Liver (tissue), 9 donors: ENCODE results near the gene HAND1. TPM values are rescaled to one million over a fixed set of nuclear protein-coding genes. Genes with fewer than 3 reads are reported as not detected.

Source experiments
- DNase-seq: peaks from one replicate; pipeline ENCODE4 v3.0.0-alpha.2; 2017; ENCODE audit warnings: low spot score
- H3K27ac ChIP-seq, 2 donors: one replicate each; pipeline ENCODE4 v1.7.0; 2013; ENCODE audit warnings: inconsistent platforms in 2 of 2, low read length in 2 of 2, control low read depth in 1 of 2, low read depth in 1 of 2, mild to moderate bottlenecking in 1 of 2
- H3K27me3 ChIP-seq, 4 donors: one replicate each; pipeline versions ENCODE4 v1.6.1 to v1.7.0; 2013; ENCODE audit warnings: low read length in 3 of 4, inconsistent platforms in 1 of 4, mild to moderate bottlenecking in 1 of 4, moderate library complexity in 1 of 4; ENCODE audit not compliant: control insufficient read depth in 4 of 4, insufficient read depth in 4 of 4
- H3K36me3 ChIP-seq, 4 donors: one replicate each; pipeline versions ENCODE4 v1.6.1 to v1.7.0; 2013; ENCODE audit warnings: low read length in 3 of 4, mild to moderate bottlenecking in 3 of 4, low read depth in 1 of 4, moderate library complexity in 1 of 4; ENCODE audit not compliant: control insufficient read depth in 4 of 4, insufficient read depth in 3 of 4
- H3K4me1 ChIP-seq, 4 donors: one replicate each; pipeline versions ENCODE4 v1.6.1 to v1.7.0; 2013; ENCODE audit warnings: low read length in 3 of 4, mild to moderate bottlenecking in 3 of 4, moderate library complexity in 1 of 4; ENCODE audit not compliant: control insufficient read depth in 4 of 4, insufficient read depth in 4 of 4
- H3K4me3 ChIP-seq, 3 donors: one replicate each; pipeline versions ENCODE4 v1.6.1 to v1.7.0; 2013; ENCODE audit warnings: low read length in 3 of 3, control low read depth in 1 of 3, low read depth in 1 of 3, mild to moderate bottlenecking in 1 of 3
- H3K9ac ChIP-seq, 2 donors: one replicate each; pipeline ENCODE4 v1.7.0; 2013; ENCODE audit warnings: low read length in 2 of 2, mild to moderate bottlenecking in 2 of 2, moderate library complexity in 2 of 2, control low read depth in 1 of 2, low read depth in 1 of 2
- H3K9me3 ChIP-seq, 4 donors: one replicate each; pipeline versions ENCODE4 v1.6.1 to v1.7.0; 2013; ENCODE audit warnings: low read length in 3 of 4; ENCODE audit not compliant: control insufficient read depth in 4 of 4
- ATF3 ChIP-seq: IDR thresholded peaks from 2 replicates; pipeline ENCODE4 v1.6.1; 2016; ENCODE audit warnings: antibody characterized with exemption
- FOXA1 ChIP-seq: IDR thresholded peaks from 2 replicates; pipeline ENCODE4 v1.6.1; 2016; ENCODE audit warnings: antibody characterized with exemption
- FOXA2 ChIP-seq: IDR thresholded peaks from 2 replicates; pipeline ENCODE4 v1.6.1; 2016; ENCODE audit warnings: antibody characterized with exemption
- HNF4A ChIP-seq, 2 donors: conservative IDR thresholded peaks; 2 replicates each; pipeline ENCODE4 v1.6.1; 2016; ENCODE audit warnings: antibody characterized with exemption in 2 of 2, mild to moderate bottlenecking in 2 of 2
- RAD21 ChIP-seq, 2 donors: IDR thresholded peaks; 2 replicates each; pipeline ENCODE4 v1.6.1; 2016; ENCODE audit warnings: antibody characterized with exemption in 2 of 2, mild to moderate bottlenecking in 2 of 2
- SP1 ChIP-seq: IDR thresholded peaks from 2 replicates; pipeline ENCODE4 v1.6.1; 2018; ENCODE audit warnings: antibody characterized with exemption, mild to moderate bottlenecking
- YY1 ChIP-seq: IDR thresholded peaks from 2 replicates; pipeline ENCODE4 v1.6.1; 2016; ENCODE audit warnings: antibody characterized with exemption, mild to moderate bottlenecking
- ZBTB33 ChIP-seq: IDR thresholded peaks from 2 replicates; pipeline ENCODE4 v1.6.1; 2016; ENCODE audit warnings: antibody characterized with exemption
- WGBS: extraction: QIAGEN DNeasy Blood & Tissue Kit; methylation state at CpG from one replicate; pipeline ENCODE4 v1.1.7; 2013; 5-methylcytosine and 5-hydroxymethylcytosine counted together
- polyA plus RNA-seq, 2 donors: library from polyadenylated mRNA; stranded (reverse) in 1 of 2; unstranded in 1 of 2; fragments of 200-250 nt in 1 of 2; fragments of >200 nt in 1 of 2; fragmentation: Nextera tagmentation in 1 of 2; extraction: Ambion mirVana in 1 of 2; gene quantifications; one replicate each; pipeline versions ENCODE4 v1.2.1 to v1.2.3, GENCODE V29; 2013 to 2015
- total RNA-seq, 2 donors: library from RNA; depleted of rRNA; stranded (reverse); fragments of >200 nt; gene quantifications; one replicate each; pipeline ENCODE4 v1.2.3, GENCODE V29; 2014
- TF ChIP-seq, protein P1 (sequence below): IDR thresholded peaks from 2 replicates; pipeline ENCODE4 v1.6.1; 2016; ENCODE audit warnings: antibody characterized with exemption
- TF ChIP-seq, protein P2 (sequence below): fragments of 150-350 bp; IDR thresholded peaks from 2 replicates; pipeline ENCODE4 v1.5.1; 2017; ENCODE audit warnings: improper control_type of control experiment, low read depth, low read length; ENCODE audit not compliant: missing input control
- donor health status: healthy.
- donor health status: healthy.
- donor health status: healthy.
- donor health status: healthy.
- donor health status: healthy.

Gene HAND1
- total and polyA plus RNA-seq, 4 donors: not detected

DNA sequence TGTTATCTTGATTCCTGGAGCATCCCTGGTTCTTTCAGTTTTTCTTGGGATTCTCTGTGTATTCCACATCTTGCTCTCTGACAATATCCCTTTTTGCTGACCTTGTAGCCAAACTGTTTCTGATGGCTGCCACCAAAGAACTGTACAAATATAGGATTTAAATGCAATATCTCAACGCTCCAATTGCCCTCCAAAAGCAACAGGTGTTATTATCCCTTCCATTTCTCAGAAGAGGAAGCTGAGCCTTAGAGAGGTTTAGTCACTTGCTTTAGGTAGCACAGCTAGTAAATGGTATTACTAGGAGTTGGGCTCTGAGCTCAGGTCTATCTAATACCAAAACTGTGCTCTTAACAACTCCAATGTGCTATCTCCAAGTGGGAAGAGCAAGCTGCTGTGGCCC is 24.2 kb upstream of the HAND1 start:
- WGBS: 87% methylated on average over 1 of the region's 1 CpG
- no peak for TF ChIP-seq FOXA1
- TF ChIP-seq, protein P1, sequence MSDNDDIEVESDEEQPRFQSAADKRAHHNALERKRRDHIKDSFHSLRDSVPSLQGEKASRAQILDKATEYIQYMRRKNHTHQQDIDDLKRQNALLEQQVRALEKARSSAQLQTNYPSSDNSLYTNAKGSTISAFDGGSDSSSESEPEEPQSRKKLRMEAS: no peak
- TF ChIP-seq SP1: no peak
- Histone ChIP-seq H3K9ac (no peak overlapping the region), H3K27me3 (no peaks in the 10 kb centered on the region), H3K27ac (no peak overlapping the region), H3K9me3 (no peaks in the 10 kb centered on the region), H3K4me1 (no peaks in the 10 kb centered on the region), H3K4me3 (no peak overlapping the region), H3K36me3 (no peaks in the 10 kb centered on the region)
- no peak for DNase-seq

- WGBS: 59% methylated on average over 2 of the region's 2 CpGs
- no peak for TF ChIP-seq RAD21 (IDR thresholded peaks at IDR 0.05)
- TF ChIP-seq HNF4A (conservative IDR thresholded peaks at IDR 0.05): no peak
- no peak for TF ChIP-seq FOXA2
- Histone ChIP-seq H3K4me3 (no peak overlapping the region), H3K36me3 (no peaks in the 10 kb centered on the region), H3K27ac (no peak overlapping the region), H3K9ac (no peak overlapping the region), H3K9me3 (no peaks in the 10 kb centered on the region), H3K4me1 (no peaks in the 10 kb centered on the region), H3K27me3 (no peaks in the 10 kb centered on the region)
- DNase-seq: no peak
Measured at GRCh38 chr5:154501566-154501965, 23.5 kb upstream of the HAND1 start.

- Histone ChIP-seq H3K4me3 (no peak overlapping the region), H3K27me3 (peaks cover 0 to 3% (median 2%) of the 10 kb centered on the region in 4 donors), H3K27ac (no peak overlapping the region), H3K9ac (no peak overlapping the region), H3K36me3 (no peaks in the 10 kb centered on the region), H3K4me1 (no peaks in the 10 kb centered on the region), H3K9me3 (peaks cover 0 to under 1% (median 0%) of the 10 kb centered on the region in 4 donors)
- WGBS: 90% methylated on average over 2 of the region's 2 CpGs
- no peak for DNase-seq
- no peak for TF ChIP-seq ATF3
- no peak for TF ChIP-seq FOXA2
- no peak for TF ChIP-seq ZBTB33
- no peak for TF ChIP-seq YY1
- no peak for TF ChIP-seq FOXA1
- TF ChIP-seq, protein P2, sequence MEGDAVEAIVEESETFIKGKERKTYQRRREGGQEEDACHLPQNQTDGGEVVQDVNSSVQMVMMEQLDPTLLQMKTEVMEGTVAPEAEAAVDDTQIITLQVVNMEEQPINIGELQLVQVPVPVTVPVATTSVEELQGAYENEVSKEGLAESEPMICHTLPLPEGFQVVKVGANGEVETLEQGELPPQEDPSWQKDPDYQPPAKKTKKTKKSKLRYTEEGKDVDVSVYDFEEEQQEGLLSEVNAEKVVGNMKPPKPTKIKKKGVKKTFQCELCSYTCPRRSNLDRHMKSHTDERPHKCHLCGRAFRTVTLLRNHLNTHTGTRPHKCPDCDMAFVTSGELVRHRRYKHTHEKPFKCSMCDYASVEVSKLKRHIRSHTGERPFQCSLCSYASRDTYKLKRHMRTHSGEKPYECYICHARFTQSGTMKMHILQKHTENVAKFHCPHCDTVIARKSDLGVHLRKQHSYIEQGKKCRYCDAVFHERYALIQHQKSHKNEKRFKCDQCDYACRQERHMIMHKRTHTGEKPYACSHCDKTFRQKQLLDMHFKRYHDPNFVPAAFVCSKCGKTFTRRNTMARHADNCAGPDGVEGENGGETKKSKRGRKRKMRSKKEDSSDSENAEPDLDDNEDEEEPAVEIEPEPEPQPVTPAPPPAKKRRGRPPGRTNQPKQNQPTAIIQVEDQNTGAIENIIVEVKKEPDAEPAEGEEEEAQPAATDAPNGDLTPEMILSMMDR: no peak
Measured at GRCh38 chr5:154498994-154499393, 21.0 kb upstream of the HAND1 start.
